Heart right ventricle (tissue), 16 donors: ENCODE results near the gene AOC3. TPM values are rescaled to one million over a fixed set of nuclear protein-coding genes. Genes with fewer than 3 reads are reported as not detected.
A peak's percentile ranks its signal among the peaks of the same experiment; 100 is the strongest.

Experiments used
- ATAC-seq, 8 donors: fragments of 200-7000 bp; cut with Tn5 transposase; one replicate each; pipeline ENCODE4 v1.9.1; 2020; ENCODE audit warnings: mild to moderate bottlenecking in 8 of 8, moderate library complexity in 8 of 8, moderate number of reproducible peaks in 1 of 8
- DNase-seq, 2 donors: peaks; one replicate each; pipeline ENCODE4 v3.0.0-alpha.2; 2020
- H3K27ac ChIP-seq, 10 donors: fragments of 200-600 bp; sonication (generic) in 2 of 10; one replicate each; pipeline versions ENCODE4 v1.5.0 to v1.8.0; 2020 to 2022; ENCODE audit warnings: mild to moderate bottlenecking in 3 of 10
- H3K27me3 ChIP-seq, 7 donors: fragments of 200-600 bp; one replicate each; pipeline ENCODE4 v1.8.0; 2021 to 2022; ENCODE audit warnings: mild to moderate bottlenecking in 2 of 7
- H3K36me3 ChIP-seq, 9 donors: fragments of 200-600 bp; sonication (generic) in 1 of 9; one replicate each; pipeline versions ENCODE4 v1.5.0 to v1.8.0; 2020 to 2022; ENCODE audit warnings: mild to moderate bottlenecking in 2 of 9
- H3K4me1 ChIP-seq, 9 donors: fragments of 200-600 bp; sonication (generic) in 1 of 9; one replicate each; pipeline versions ENCODE4 v1.5.0 to v1.8.0; 2020 to 2022; ENCODE audit warnings: mild to moderate bottlenecking in 4 of 9
- H3K4me3 ChIP-seq, 10 donors: fragments of 200-600 bp; sonication (generic) in 2 of 10; one replicate each; pipeline versions ENCODE4 v1.5.0 to v1.8.0; 2020 to 2022; ENCODE audit warnings: mild to moderate bottlenecking in 7 of 10, moderate library complexity in 2 of 10
- H3K9me3 ChIP-seq, 11 donors: fragments of 200-600 bp in 10 of 11; sonication (generic) in 2 of 11; one replicate each; pipeline versions ENCODE4 v1.5.0 to v1.8.0; 2013 to 2022; ENCODE audit warnings: mild to moderate bottlenecking in 2 of 11, control low read depth in 1 of 11, moderate library complexity in 1 of 11
- CTCF ChIP-seq, 9 donors: fragments of 200-600 bp; sonication (generic) in 2 of 9; IDR thresholded peaks; one replicate each; pipeline versions ENCODE4 v1.5.0 to v1.8.0; 2021 to 2022; ENCODE audit warnings: antibody characterized with exemption in 9 of 9, mild to moderate bottlenecking in 5 of 9, moderate library complexity in 1 of 9
- WGBS, 2 donors: extraction: QIAGEN DNeasy Blood & Tissue Kit; methylation state at CpG; one replicate each; pipeline ENCODE4 v1.1.7; 2013; ENCODE audit warnings: inconsistent platforms in 1 of 2; 5-methylcytosine and 5-hydroxymethylcytosine counted together
- intact Hi-C, 10 donors: fragments of 100-400 bp; cut with DNase I; formaldehyde crosslinking; loops; one replicate each; pipeline versions ENCODE4 v1.11.1 to v1.14.2; 2022
- polyA plus RNA-seq, 2 donors: library from polyadenylated mRNA; stranded (reverse); fragments of 200-250 nt; gene quantifications; one replicate each; pipeline ENCODE4 v1.2.3, GENCODE V29; 2013
- total RNA-seq, 10 donors: library from RNA; stranded (reverse); fragmentation: NEBNext Ultra II Directional in 3 of 10; extraction: Animal tissue kit (Norgen Biotek cat#: 25700) in 3 of 10; gene quantifications; one replicate each; pipeline versions ENCODE4 v1.2.1 to v1.2.4, GENCODE V29; 2021 to 2023
- donor health status: Arrhythmogenic right ventricular cardiomyopathy.
- donor health status: ischemic (EF 13 %, LVEDD 7.1; RV severe dilation, severe dysfunction).
- donor health status: healthy with polysubstance abuse.
- donor health status: DM: no; HTN: yes; CAD: no.
- donor health status: DM: no; HTN: no; CAD: no.
- donor health status: ischemic (EF 25% LVEDD 6.9; RV normal size, moderate dysfunction).
- donor health status: ischemic (EF 25% LVEDD 5.7; RV mildly dilated, moderate dysfunction).
- donor health status: healthy.
- donor health status: DM: yes; HTN: yes; CAD: no.
- donor health status: Ischemic cardiomyopathy.
- donor health status: ischemic (EF 35%, LVEDD 5.7; RV mildly dilated, moderate dysfunction).
- donor health status: nonischemic (EF 11% LVEDD 7.7; RV severe dilation, severe dysfunction).
- donor health status: DM: yes; HTN: yes; CAD: no.
- donor health status: PGD.
- donor health status: ischemic (EF 29% LVEDD 5.4; RV normal size, mild dysfunction).
- donor health status: nonischemic (EF 23%, LVEDD 6.1; RV moderate dilation, normal function).

The AOC3 gene
- total and polyA plus RNA-seq, 12 donors, result 4.7 to 19.0 (median 11.5) TPM

DNA sequence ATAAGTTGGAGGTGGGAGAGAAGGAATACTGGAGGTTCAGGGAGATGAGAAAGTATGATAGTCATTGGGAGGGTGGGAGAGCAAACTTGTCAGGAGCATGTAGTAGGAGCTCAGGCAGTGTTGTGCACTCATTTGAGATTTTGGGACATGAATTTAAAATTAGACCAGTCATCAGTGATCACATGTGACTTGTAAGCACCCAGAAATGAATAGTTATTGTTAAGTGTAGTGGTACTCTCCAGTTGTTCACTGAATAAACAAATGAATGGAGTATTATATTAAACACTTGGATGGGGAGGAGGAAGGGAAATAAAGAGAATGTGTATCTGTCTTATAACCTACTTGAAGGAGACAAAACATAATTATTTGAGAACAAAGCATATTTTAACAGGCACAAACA is 20.0 kb upstream of the AOC3 start:
- peaks cover 0 to 6% (median 0%) of the 10 kb centered on the region in 7 donors for H3K27me3 ChIP-seq
- no peak overlapping the region for H3K4me3 ChIP-seq
- peaks cover 7 to 29% (median 19%) of the 10 kb centered on the region in 9 donors for H3K4me1 ChIP-seq
- intact Hi-C loops, result loop anchor here in 1 of 10 donors (5.0 kb wide), 1 partner anchor 166 kb away; the partner anchor contains the start of gene RPL27
- peaks cover 0 to 4% (median 0%) of the 10 kb centered on the region in 11 donors for H3K9me3 ChIP-seq
- H3K27ac ChIP-seq, result no peak overlapping the region
- DNase-seq (no peak), ATAC-seq (no peak)
- no peak for TF ChIP-seq CTCF (IDR thresholded peaks at IDR 0.05)
- peaks cover 0 to 16% (median 5%) of the 10 kb centered on the region in 9 donors for H3K36me3 ChIP-seq

DNA sequence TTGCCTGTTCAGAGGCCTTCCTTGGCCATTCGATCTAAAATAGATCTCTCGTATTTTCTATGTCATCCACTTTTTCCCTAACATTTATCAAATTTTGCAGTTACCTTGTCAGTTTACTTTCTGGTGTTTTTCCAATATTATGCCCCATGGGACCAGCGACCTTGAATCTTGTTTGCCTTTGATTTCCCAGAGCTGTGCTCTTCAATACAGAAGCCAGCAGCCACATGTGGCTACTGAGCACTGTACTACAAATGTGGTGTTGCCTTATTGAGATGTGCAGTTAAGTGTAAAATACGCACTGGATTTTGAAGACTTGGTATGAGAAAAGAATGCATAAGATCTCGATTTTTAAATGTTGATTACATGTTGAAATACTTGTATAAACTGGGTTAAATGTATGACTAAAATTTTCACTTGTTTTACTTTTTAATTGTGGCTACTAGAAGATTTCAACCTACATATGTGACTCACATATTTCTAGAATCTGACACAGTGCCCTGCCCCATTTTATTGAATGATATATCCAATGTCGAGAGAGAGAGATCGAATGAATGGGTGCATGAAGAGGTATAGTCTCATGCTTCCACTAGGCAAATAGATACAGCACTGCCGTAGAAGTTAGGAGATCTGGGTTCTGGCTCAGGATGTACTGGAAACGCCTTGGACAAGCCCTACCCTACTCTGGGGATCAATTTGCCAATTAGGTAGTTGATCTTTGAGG is 18.6 kb upstream of the AOC3 start:
- DNase-seq, result no peak
- Histone ChIP-seq H3K27me3 (no peaks in the 10 kb centered on the region), H3K27ac (peak overlapping the region; percentile 46 to 97 (median 88)), H3K4me1 (peaks cover 7 to 29% (median 19%) of the 10 kb centered on the region in 9 donors), H3K9me3 (peaks cover 0 to 4% (median 0%) of the 10 kb centered on the region in 11 donors), H3K36me3 (peaks cover 0 to 30% (median 18%) of the 10 kb centered on the region in 9 donors), H3K4me3 (peak overlapping the region; percentile 66 to 99 (median 93))
- intact Hi-C loops, result loop anchor here in 1 of 10 donors (5.0 kb wide), 1 partner anchor 165 kb away; the partner anchor contains the start of gene RPL27
- 51 to 56% methylated on average over 9 of the region's 9 CpGs for WGBS, 2 donors
- no peak for TF ChIP-seq CTCF (IDR thresholded peaks at IDR 0.05)
- ATAC-seq, result peak in 6 of 8 donors; percentile 3 to 29 (median 7)

DNA sequence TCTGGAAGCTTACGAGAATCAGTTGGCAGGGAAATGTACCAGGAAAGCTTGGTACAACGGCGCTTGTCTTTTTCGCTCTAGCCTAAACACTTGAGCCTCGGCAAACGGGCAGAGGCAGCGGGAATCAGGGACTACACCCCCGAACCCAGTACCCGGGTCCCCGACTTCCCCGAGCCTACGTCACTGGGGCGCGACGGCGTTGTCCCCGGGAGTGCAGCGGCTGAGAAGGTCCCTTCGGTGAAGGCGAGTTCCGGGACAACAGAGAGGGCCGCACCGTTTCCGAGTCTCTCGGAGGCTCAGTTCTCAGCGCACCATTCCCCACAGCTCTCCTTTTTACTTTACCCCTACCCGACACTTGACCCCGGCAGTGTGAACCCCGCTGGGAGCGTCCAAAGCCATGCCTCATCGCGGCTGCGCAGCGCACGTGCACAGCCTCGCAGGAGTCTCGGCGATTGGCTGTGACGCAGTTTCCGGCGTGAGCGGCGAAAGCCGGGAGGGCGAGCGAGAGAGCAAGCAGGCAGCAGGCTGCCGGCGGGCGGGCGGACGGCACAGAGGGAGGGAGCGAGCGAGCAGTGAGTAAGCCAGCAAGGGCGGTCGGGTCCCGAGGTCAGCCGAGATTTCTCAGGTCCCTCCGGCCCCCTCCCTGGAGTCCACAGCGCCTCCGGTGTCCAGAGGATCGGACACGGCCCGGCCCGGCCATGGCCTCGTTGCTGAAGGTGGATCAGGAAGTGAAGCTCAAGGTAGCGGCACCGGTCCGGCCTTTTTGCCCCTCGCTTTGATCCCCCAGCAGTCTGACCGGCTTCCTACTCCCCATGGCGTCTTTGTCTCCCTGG is 17.8 kb upstream of the AOC3 start, which contains the start of gene PSME3:
TSS of gene PSME3 (plus strand) at position 464 of the 833 bp plus-strand sequence. CDS start at position 699, 235 bp downstream.
- intact Hi-C loops, result loop anchor here in 1 of 10 donors (5.0 kb wide), 1 partner anchor 164 kb away; the partner anchor contains the start of gene RPL27
- Histone ChIP-seq H3K4me3 (peak within 1 kb of the TSS; percentile 66 to 99 (median 93)), H3K4me1 (peaks cover 7 to 29% (median 19%) of the 10 kb centered on the region in 9 donors), H3K36me3 (peaks cover 0 to 38% (median 26%) of the 10 kb centered on the region in 9 donors), H3K9me3 (peaks cover 0 to 4% (median 0%) of the 10 kb centered on the region in 11 donors), H3K27me3 (no peaks in the 10 kb centered on the region), H3K27ac (peak within 1 kb of the TSS; percentile 46 to 97 (median 88))
- peak; percentile 96 to 98 (median 98) for ATAC-seq
- peak; percentile 92 for DNase-seq
- TF ChIP-seq CTCF (IDR thresholded peaks at IDR 0.05), result peak in 2 of 9 donors; percentile 18 to 36
- 0 to 1% methylated on average over 70 to 71 of the region's 71 CpGs for WGBS, 2 donors
